Inflammatory macrophage treated with lipopolysaccharide for 4 hours (primary cell): ENCODE results near the gene TUBA1C.
"Not testable (repeated sequence)": the region's sequence is repeated elsewhere in the genome, so short reads cannot be mapped to it uniquely, and the experiment has no call there.

ENCODE experiments used
- DNase-seq: peaks from one replicate; pipeline ENCODE4 v3.0.0-alpha.2; 2020

Gene TUBA1C

GRCh38 chr12:49314811-49315210 is 49.9 kb downstream of the TUBA1C start:
- no peak for DNase-seq

GRCh38 chr12:49317118-49317517 is 52.2 kb downstream of the TUBA1C start:
- not testable (repeated sequence) for DNase-seq

GRCh38 chr12:49320411-49321103 is 55.7 kb downstream of the TUBA1C start:
- not testable (repeated sequence) for DNase-seq

GRCh38 chr12:49322367-49322707 is 57.5 kb downstream of the TUBA1C start:
- DNase-seq, result no peak

GRCh38 chr12:49322708-49323523 is 58.0 kb downstream of the TUBA1C start, which contains the start of gene TROAP:
TSS of gene TROAP (plus strand) at chr12:49323255. CDS start at chr12:49323609, 354 bp downstream.
- DNase-seq, result peak; percentile 99

GRCh38 chr12:49323524-49324097 is 58.7 kb downstream of the TUBA1C start:
- no peak for DNase-seq
